A172 (cell line): Measurements from ENCODE around the gene ABLIM2. TPM values are rescaled to one million over a fixed set of nuclear protein-coding genes. Genes with fewer than 3 reads are reported as not detected.

Experiments used
- DNase-seq: peaks from one replicate; pipeline ENCODE4 v3.0.0-alpha.2; 2015; ENCODE audit warnings: low spot score
- total RNA-seq: library from RNA; depleted of rRNA; stranded (reverse); fragments of >200 nt; shearing (Covaris generic); gene quantifications from 2 replicates; pipeline ENCODE4 v1.2.3, GENCODE V29; 2014

Gene ABLIM2
- total RNA-seq, 1 experiment from 2014 or later = 5.1 TPM

DNA sequence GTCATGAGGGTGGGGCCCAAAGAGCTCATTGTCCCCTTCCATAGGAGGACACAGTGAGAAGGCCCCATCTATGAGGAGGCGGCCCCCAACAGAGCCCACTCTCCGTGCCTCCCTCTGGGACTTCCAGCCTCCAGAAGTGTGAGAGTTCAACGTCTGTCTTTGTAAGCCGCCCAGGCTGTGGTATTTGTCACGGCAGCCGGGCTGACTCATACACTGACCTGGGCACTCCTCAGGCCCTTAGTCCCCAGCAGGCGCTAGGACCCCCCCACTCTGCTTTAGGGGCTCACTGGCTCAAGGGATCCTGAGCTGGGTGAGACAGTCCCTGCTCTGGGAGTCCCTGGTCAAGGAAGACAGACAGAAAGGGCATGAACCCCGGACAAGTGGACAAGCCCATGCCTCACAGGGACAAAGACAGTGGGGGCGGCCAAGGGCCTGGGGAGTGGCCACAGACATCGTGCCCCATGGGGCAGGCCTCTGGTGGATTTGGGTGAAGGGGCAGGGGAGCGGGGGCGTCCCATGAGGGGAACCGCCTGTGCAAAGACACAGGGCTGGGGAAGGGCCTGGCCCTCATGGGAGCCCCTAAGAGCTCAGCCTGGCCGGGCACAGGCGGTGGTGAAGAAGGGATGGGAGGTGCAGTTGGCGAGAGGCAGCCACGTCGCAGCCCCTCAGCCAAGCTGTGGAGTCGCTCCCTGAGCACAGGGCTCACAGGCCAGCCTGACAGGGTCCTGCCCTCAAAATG, 21.5 kb downstream of the ABLIM2 start:
- DNase-seq = no peak

DNA sequence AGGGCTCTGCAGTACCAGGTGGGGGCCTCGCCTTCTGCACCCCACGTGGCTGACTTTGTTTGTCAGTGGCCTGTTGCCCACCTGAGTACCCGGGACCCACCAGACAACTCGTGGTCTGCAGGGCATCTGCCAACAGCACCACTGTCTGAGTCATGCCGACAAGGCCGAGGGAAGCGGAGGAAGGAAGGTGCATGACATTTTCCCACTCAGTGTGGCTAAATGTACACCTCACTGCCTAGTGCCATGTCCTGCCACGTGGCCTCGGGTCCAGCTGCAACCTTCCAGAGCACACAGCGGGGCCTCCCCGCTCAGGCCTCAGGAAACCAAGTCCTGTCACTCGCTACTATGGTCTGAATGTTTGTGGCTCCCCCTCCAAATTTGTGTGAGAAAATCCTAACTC, 22.1 kb downstream of the ABLIM2 start:
- no peak for DNase-seq

GRCh38 chr4:8135666-8136065, 22.9 kb downstream of the ABLIM2 start:
- DNase-seq = no peak

- DNase-seq = no peak
Observed at GRCh38 chr4:8133897-8134563, 24.6 kb downstream of the ABLIM2 start.

GRCh38 chr4:8132947-8133705, 25.5 kb downstream of the ABLIM2 start:
- no peak for DNase-seq

- DNase-seq = no peak
Observed at GRCh38 chr4:8132400-8132799, 26.2 kb downstream of the ABLIM2 start.

DNA sequence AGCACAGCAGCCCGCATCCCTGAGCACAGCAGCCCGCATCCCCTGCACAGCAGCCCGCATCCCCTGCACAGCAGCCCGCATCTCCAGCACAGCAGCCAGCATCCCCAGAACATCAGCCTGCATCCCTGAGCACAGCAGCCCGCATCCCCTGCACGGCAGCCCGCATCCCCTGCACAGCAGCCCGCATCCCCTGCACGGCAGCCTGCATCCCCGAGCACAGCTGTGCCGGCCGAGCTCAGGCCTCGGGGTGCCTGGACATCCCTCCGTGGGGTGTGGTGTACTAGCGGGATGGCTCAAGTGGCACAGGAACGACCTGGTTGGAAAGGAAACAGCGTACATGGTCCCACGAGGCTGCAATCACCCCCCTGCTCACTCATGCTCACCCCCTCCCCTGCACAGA, 26.8 kb downstream of the ABLIM2 start:
- DNase-seq = no peak

GRCh38 chr4:8131210-8131609, 27.4 kb downstream of the ABLIM2 start:
- DNase-seq = no peak

- no peak for DNase-seq
Observed at GRCh38 chr4:8130346-8131066, 28.1 kb downstream of the ABLIM2 start.

- no peak for DNase-seq
Observed at GRCh38 chr4:8129785-8130184, 28.8 kb downstream of the ABLIM2 start.

- peak; percentile 39 for DNase-seq
Observed at GRCh38 chr4:8129136-8129535, 29.5 kb downstream of the ABLIM2 start.

GRCh38 chr4:8128100-8128856, 30.3 kb downstream of the ABLIM2 start:
- DNase-seq = no peak

DNA sequence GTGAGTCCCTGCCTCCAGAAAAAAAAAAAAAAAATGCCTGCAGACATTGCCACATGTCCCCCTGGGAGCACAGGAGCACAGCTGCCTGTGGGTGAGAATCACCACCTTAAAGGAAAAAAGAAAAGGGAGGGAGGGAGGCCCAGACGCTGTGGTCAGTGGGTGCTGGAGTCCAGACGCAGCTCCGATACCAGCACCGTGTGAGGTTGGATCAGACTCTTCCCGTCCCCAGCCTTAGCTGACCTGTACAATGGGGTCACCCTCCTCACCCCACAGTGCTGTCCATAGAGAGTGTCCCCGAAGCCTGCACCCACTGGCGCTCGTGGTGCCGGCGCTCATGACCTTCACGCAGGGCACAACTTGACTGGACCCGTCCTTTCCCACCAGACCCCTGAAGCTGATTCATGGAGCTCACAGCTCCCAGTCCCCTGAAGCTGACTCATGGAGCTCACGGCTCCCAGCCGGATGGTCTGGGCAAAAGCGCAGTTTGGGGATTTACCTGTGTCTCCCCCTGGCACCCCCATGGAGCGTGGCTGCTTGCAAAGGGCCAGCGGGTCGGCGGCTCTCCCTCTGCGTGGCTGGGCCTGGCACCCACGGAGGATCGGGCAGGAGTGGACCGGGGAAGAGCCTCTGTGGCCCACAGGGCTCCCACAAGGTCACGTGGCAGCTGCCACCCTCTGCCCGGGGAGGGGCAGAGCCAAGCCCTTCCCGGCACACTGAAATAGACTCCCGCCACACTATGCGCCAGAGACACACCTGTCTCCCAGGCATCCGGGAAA, 31.4 kb downstream of the ABLIM2 start:
- DNase-seq = peak; percentile 40

DNA sequence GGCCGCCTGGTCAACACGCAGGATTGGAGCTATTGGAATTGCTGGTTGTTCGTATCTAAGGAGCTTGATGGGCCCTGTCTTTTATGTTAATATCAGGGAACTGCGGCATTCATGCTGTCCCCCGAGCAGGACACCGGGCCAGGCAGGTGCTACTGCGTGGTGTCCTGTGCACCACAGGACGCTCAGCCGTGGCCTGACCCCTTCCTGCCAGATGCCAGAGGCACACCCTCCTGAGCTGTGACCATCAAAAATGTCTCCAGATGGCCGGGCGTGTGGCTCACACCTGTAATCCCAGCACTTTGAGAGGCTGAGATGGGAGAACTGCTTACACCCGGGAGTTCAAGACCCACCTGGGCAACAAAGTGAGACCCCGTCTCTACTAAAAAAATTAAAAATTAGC, 32.1 kb downstream of the ABLIM2 start:
- no peak for DNase-seq

- no peak for DNase-seq
Observed at GRCh38 chr4:8125526-8126056, 33.0 kb downstream of the ABLIM2 start.

- DNase-seq = no peak
Observed at GRCh38 chr4:8123870-8124269, 34.7 kb downstream of the ABLIM2 start.

DNA sequence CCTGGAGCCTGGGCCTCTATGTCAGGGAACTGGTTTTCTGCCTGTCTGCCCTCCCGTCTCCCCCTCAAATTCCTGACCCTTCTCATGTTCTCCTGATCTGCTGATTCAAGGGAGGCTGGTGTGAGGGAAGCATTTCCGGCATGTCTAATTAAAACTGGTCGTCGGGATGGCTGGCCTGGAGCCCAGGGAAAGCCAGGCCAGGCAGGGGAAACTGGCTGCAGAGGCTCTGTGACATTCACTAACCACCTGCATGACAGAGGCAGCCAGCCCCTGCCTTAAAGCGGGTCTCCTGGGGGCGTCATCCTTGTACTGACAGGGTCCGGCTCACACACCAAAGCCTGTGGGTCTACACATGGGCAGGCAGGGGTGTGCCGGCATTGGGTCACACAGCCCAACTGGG, 35.2 kb downstream of the ABLIM2 start:
- DNase-seq = peak; percentile 49

GRCh38 chr4:8122746-8123145, 35.9 kb downstream of the ABLIM2 start:
- no peak for DNase-seq

- DNase-seq = no peak
Observed at GRCh38 chr4:8121292-8122015, 37.2 kb downstream of the ABLIM2 start.

GRCh38 chr4:8120501-8120900, 38.1 kb downstream of the ABLIM2 start:
- no peak for DNase-seq
